HepG2 (cell line): ENCODE measurements around the gene LYPD4. TPM values are rescaled to one million over a fixed set of nuclear protein-coding genes. Genes with fewer than 3 reads are reported as not detected.

ENCODE experiments used
- FOXP4 ChIP-seq: sonication (generic); formaldehyde crosslinking; IDR thresholded peaks from 2 replicates; pipeline ENCODE4 v1.4.0; 2020; ENCODE audit warnings: missing genetic modification reagents
- GATAD1 ChIP-seq: IDR thresholded peaks from 2 replicates; pipeline ENCODE4 v1.6.1; 2016; ENCODE audit warnings: missing genetic modification reagents, missing compliant biosample characterization
- GPBP1L1 ChIP-seq: sonication (generic); formaldehyde crosslinking; IDR thresholded peaks from 2 replicates; pipeline ENCODE4 v1.5.0; 2020; ENCODE audit warnings: mild to moderate bottlenecking, missing genetic modification reagents
- GTF3A ChIP-seq: sonication (generic); formaldehyde crosslinking; conservative IDR thresholded peaks from 2 replicates; pipeline ENCODE4 v1.4.0; 2020; ENCODE audit warnings: mild to moderate bottlenecking, missing genetic modification reagents
- IRF2 ChIP-seq: IDR thresholded peaks from 2 replicates; pipeline ENCODE4 v1.6.1; 2018; ENCODE audit warnings: missing genetic modification reagents, missing compliant biosample characterization
- ISL2 ChIP-seq: sonication (generic); formaldehyde crosslinking; IDR thresholded peaks from 2 replicates; pipeline ENCODE4 v1.5.0; 2020; ENCODE audit warnings: missing genetic modification reagents
- JUND ChIP-seq: sonication (generic); formaldehyde crosslinking; IDR thresholded peaks from 2 replicates; pipeline ENCODE4 v1.8.0; 2022; ENCODE audit warnings: mild to moderate bottlenecking, missing genetic modification reagents
- KAT7 ChIP-seq: IDR thresholded peaks from 2 replicates; pipeline ENCODE4 v1.6.1; 2018; ENCODE audit warnings: borderline replicate concordance, missing compliant biosample characterization
- NCOA2 ChIP-seq: sonication (generic); formaldehyde crosslinking; IDR thresholded peaks from 2 replicates; pipeline ENCODE4 v1.8.0; 2022; ENCODE audit warnings: inconsistent platforms
- PBX3 ChIP-seq: sonication (generic); formaldehyde crosslinking; IDR thresholded peaks from 2 replicates; pipeline ENCODE4 v1.8.1; 2023; ENCODE audit warnings: missing genetic modification reagents, inconsistent platforms, borderline replicate concordance
- RFXAP ChIP-seq: sonication (generic); formaldehyde crosslinking; IDR thresholded peaks from 2 replicates; pipeline ENCODE4 v1.4.0; 2020; ENCODE audit warnings: missing genetic modification reagents, borderline replicate concordance
- ZBTB38 ChIP-seq: sonication (generic); formaldehyde crosslinking; IDR thresholded peaks from 2 replicates; pipeline ENCODE4 v1.5.1; 2020; ENCODE audit warnings: mild to moderate bottlenecking, missing genetic modification reagents
- ZNF354B ChIP-seq: sonication (generic); formaldehyde crosslinking; IDR thresholded peaks from 2 replicates; pipeline ENCODE4 v1.8.0; 2022; ENCODE audit warnings: mild to moderate bottlenecking, missing genetic modification reagents
- ZNF407 ChIP-seq: sonication (generic); formaldehyde crosslinking; IDR thresholded peaks from one replicate; pipeline ENCODE4 v1.5.1; 2020; ENCODE audit warnings: mild to moderate bottlenecking, missing genetic modification reagents; ENCODE audit errors: not compliant biosample characterization
- polyA plus RNA-seq, 8 experiments: library from polyadenylated mRNA; depleted of rRNA in 3 of 8; stranded (reverse) in 7 of 8; unstranded in 1 of 8; fragments of >200 nt; fragmentation: Illumina TruSeq in 4 of 8; extraction: Trizol in 4 of 8; gene quantifications; 2 replicates each; pipeline versions ENCODE4 v1.2.1 to v1.2.3, GENCODE V29; 2011 to 2016; ENCODE audit warnings: low read depth in 4 of 8, missing spikeins in 1 of 8, mixed read lengths in 1 of 8; ENCODE audit not compliant: insufficient read depth in 1 of 8
- total RNA-seq, 5 experiments: library from RNA; depleted of rRNA; stranded (reverse); fragments of >200 nt; fragmentation: Illumina TruSeq; extraction: Trizol; gene quantifications; 2 replicates each; pipeline ENCODE4 v1.2.3, GENCODE V29; 2016; ENCODE audit warnings: low read depth in 1 of 5

The LYPD4 gene
- total and polyA plus RNA-seq, 2 of the 13 experiments (the other 11 are each of a cell fraction or from before 2014, with no cell fraction given), result not detected

- no peak for TF ChIP-seq JUND (CRISPR knock-in tag)
- TF ChIP-seq FOXP4 (CRISPR knock-in tag), result peak; percentile 61; the same call in 1 of the 2 replicates
- peak; percentile 90; the same call in 1 of the 2 replicates for TF ChIP-seq IRF2 (CRISPR knock-in tag)
- TF ChIP-seq ZNF407 (CRISPR knock-in tag), result peak; percentile 24
- TF ChIP-seq NCOA2 (CRISPR knock-in tag), result peak; percentile 52
- TF ChIP-seq GTF3A (CRISPR knock-in tag), result no peak
- peak; percentile 75; the same call in 1 of the 2 replicates for TF ChIP-seq ZBTB38 (CRISPR knock-in tag)
- peak; percentile 95; the same call in 1 of the 2 replicates for TF ChIP-seq KAT7 (CRISPR knock-in tag)
- peak; percentile 92 for TF ChIP-seq GATAD1 (CRISPR knock-in tag)
- TF ChIP-seq GPBP1L1 (CRISPR knock-in tag), result no peak
- no peak for TF ChIP-seq RFXAP (CRISPR knock-in tag)
- no peak for TF ChIP-seq ZNF354B (CRISPR knock-in tag)
- no peak for TF ChIP-seq PBX3 (CRISPR knock-in tag)
- TF ChIP-seq ISL2 (CRISPR knock-in tag), result peak; percentile 92
Observed at GRCh38 chr19:41883821-41884733, 39.6 kb upstream of the LYPD4 start (continued).
